HG03025 (cell line): ENCODE data around the gene AOAH.

Experiments used
- ATAC-seq: cut with Tn5 transposase; IDR thresholded peaks from one replicate; pipeline ENCODE4 v1.9.1; 2021; ENCODE audit warnings: mild to moderate bottlenecking, moderate library complexity; ENCODE audit not compliant: unreplicated experiment, low FRiP score

The AOAH gene

GRCh38 chr7:36638140-36638539 lies 86.2 kb downstream of the AOAH start:
- no peak for ATAC-seq

DNA sequence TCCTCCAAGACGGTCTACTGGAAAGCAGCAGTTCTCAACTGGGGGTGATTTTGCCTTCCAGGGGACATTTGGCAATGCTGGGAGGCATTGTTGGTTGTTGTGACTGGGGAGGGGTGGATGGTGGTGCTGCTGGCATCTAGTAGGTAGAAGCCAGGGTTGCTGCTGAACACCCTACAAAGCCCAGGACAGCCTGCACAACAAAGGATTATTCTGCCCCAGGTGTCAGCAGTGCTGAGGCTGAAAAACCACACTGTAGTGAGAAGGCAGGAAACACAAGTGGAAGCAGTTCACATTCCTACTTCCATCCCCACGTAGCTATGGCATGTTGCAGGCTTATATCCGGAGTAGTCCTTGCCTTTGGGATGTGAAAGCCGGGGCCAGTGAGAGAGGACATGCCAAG lies 86.9 kb downstream of the AOAH start:
- ATAC-seq: no peak

GRCh38 chr7:36636126-36636525 lies 88.2 kb downstream of the AOAH start:
- ATAC-seq: no peak

GRCh38 chr7:36635091-36635490 lies 89.2 kb downstream of the AOAH start:
- ATAC-seq: no peak

- ATAC-seq: no peak
Measured at GRCh38 chr7:36633377-36633776, 90.9 kb downstream of the AOAH start.

- ATAC-seq: no peak
Measured at GRCh38 chr7:36630112-36630650, 94.1 kb downstream of the AOAH start.

DNA sequence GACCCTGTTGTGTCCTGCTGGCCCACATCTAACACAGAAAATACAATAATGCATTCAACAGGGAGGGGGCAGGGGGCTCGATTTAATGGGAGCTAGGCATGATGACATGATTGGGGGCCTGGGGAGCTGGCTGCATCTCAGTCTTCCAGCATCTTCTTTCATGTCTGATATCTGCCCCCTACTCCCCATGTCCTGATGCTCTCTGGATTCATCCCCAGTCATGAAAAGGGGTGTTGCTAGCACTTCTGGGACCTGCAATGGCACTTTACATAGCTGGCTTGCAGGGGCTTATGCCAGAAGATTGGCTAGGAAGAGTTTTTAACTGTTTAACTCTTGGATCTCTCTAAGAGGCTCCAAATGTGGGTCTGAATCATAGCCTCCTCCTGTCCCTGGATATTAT lies 94.9 kb downstream of the AOAH start:
- no peak for ATAC-seq

- no peak for ATAC-seq
Measured at GRCh38 chr7:36627836-36628235, 96.5 kb downstream of the AOAH start.

GRCh38 chr7:36626111-36626510 lies 98.2 kb downstream of the AOAH start:
- no peak for ATAC-seq

- ATAC-seq: no peak
Measured at GRCh38 chr7:36625247-36625646, 99.0 kb downstream of the AOAH start.

DNA sequence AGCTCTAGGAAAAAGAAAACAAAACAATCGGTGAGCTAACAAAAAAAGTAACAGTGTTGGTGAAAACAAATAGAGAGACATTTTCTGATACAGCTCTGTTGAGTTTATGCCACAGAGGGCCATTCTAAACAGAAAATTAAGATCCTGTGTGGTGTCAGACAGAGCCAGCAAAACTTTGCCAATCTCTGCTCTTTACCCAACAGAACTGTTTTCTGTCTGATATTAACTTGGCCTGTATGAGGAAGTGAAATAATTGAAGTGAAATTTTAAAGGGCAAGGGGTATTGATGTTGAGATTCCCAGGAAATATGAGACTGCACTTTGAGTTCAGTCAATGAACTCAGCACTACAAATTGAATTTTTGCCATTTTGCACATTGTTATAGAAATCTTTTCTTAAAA lies 101.0 kb downstream of the AOAH start:
- no peak for ATAC-seq

- no peak for ATAC-seq
Measured at GRCh38 chr7:36621396-36621795, 102.9 kb downstream of the AOAH start.

DNA sequence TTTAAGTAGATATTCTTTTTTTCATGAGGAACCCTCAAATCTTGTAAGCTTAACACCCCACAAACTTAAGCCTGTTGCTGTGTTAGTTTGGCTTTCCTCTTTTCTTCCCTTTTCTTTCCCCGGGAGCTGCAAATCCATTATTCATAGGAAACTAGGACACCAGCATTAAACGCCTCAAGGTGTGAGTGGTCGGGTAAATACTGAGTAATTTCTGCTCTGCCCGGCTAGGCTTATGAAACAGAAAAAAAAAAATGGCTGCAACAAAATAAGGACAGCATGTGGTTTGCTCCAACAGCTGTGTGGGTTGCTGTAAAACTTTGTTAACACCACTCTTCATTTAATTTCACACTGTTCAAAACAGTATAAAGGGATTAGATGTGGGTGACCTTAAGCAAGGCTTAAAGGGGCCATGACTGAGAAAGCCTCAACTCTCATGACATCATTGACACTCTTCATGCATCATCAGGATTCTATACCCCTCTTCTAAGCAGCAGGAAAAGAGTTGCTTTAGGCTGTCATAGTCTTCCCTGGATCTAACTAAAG lies 104.1 kb downstream of the AOAH start:
- ATAC-seq: no peak

- ATAC-seq: no peak
Measured at GRCh38 chr7:36617408-36617807, 106.9 kb downstream of the AOAH start.

DNA sequence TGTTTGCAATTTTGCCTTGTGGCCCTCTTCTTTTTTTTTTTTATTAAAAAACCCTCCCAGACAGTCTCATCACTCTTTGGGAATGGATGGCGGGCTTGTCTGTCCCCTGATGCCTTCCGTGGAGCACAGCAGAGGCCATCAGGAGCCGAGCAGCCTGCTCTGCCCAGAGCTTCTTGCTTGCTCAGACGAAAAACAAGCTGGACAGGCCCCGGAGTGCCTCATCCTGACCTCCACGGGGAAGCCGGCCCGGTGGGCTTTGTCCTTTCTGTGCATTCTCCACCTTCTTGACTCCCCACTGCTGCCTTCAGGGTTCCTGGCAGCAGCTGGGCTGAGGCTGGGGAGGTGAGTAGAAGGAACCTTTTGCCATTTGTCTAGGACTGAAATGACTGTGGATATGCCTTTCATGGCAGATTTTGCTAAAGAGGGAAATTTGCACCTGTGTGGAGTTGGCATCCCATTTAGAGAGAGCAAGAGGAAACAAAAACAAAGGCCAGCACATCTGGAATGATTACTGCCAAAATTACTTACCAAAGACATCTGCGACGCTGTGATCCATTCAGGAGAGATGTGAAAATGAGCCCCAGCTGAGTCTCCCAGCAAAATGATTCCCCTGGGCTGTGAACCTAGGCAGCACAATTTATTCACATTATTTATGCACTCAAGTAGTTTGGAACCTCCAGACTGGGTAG lies 108.3 kb downstream of the AOAH start:
- no peak for ATAC-seq

DNA sequence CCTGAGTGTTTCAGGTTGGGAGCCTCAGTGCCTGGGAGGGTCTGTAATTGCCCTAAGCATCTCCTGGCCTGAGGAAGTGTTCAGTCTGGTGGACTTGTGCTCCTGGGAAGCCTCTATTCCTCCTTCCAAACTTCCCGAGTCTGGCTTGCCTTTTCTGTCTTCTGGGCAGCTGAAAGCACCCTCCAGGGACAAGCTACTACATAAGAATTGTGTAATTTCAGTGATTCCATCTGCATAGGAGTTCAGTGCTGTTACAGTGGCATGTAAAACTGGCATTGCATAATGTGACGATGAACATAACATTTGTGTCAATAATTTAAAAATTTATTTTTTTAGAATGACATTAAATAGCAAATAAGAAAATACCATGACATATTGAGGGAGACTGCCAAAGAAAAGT lies 109.3 kb downstream of the AOAH start:
- no peak for ATAC-seq

DNA sequence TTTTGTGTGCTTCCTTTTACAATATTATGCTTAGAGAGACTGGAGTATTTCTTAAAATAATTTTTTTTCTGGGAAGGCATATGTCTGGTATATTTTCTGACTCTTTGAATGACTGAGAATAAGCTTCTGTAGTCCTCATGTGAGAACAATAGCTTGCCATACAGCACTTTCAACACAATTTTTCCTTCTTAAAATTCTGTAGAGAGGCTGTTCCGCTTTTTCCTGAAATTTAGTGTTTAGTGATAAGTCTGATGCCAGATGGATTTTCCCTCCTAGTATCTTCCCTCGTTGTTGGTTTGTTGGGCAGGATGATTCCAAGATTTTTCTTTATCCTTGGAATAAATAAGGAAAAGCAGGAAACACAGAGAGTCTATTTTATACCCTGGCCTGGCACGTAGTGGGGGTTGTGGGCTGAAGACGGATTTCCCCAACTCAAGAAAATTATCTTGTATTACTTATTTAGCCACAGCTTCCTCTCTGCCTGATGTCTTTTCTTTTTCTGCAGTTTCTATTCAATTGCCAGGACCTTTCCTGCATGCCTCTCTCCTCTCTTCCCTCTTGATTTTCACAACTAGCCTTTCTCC lies 111.2 kb downstream of the AOAH start:
- no peak for ATAC-seq

DNA sequence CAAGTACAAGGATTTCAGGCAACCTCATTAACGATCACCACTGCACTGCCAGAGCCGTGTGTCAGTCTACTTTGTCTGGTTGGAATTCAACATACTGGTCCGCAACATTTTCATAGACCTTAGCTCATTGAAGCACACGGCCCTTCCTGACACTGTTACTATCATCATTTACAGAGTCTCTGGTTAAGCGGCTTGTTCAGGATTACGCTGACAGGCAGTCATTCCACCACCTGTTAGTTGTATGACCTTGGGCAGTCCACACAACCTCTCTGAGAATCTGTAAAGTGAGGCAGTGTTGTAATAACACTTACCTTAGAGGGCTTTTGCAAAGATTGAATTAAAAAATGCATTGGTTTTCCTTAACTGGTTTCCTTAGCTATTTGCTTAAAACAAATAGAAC lies 112.6 kb downstream of the AOAH start:
- no peak for ATAC-seq

GRCh38 chr7:36607721-36608095 lies 116.6 kb downstream of the AOAH start:
- ATAC-seq: no peak

- no peak for ATAC-seq
Measured at GRCh38 chr7:36606976-36607720, 117.1 kb downstream of the AOAH start.
